HG03342 (cell line): ENCODE data around the gene BRINP3.

Source experiments
- ATAC-seq: cut with Tn5 transposase; IDR thresholded peaks from one replicate; pipeline ENCODE4 v1.9.1; 2021; ENCODE audit warnings: mild to moderate bottlenecking, moderate library complexity; ENCODE audit not compliant: unreplicated experiment

The BRINP3 gene

GRCh38 chr1:190193508-190194115 lies 284.1 kb downstream of the BRINP3 start:
- ATAC-seq = no peak

GRCh38 chr1:190192627-190193026 lies 285.0 kb downstream of the BRINP3 start:
- ATAC-seq = no peak

- ATAC-seq = no peak
Observed at GRCh38 chr1:190183588-190183987, 294.1 kb downstream of the BRINP3 start.

- no peak for ATAC-seq
Observed at GRCh38 chr1:190179817-190180216, 297.8 kb downstream of the BRINP3 start.

GRCh38 chr1:190178827-190179226 lies 298.8 kb downstream of the BRINP3 start:
- no peak for ATAC-seq

- ATAC-seq = no peak
Observed at GRCh38 chr1:190177555-190177954, 300.1 kb downstream of the BRINP3 start.

GRCh38 chr1:190176776-190177175 lies 300.9 kb downstream of the BRINP3 start:
- ATAC-seq = no peak

- ATAC-seq = no peak
Observed at GRCh38 chr1:190175320-190175719, 302.3 kb downstream of the BRINP3 start.

GRCh38 chr1:190172651-190173430 lies 304.8 kb downstream of the BRINP3 start:
- ATAC-seq = no peak

GRCh38 chr1:190170321-190170720 lies 307.3 kb downstream of the BRINP3 start:
- no peak for ATAC-seq

- no peak for ATAC-seq
Observed at GRCh38 chr1:190169311-190170067, 308.2 kb downstream of the BRINP3 start.

- ATAC-seq = no peak
Observed at GRCh38 chr1:190168893-190169280, 308.8 kb downstream of the BRINP3 start.

- no peak for ATAC-seq
Observed at GRCh38 chr1:190168116-190168892, 309.4 kb downstream of the BRINP3 start.

GRCh38 chr1:190159146-190159545 lies 318.5 kb downstream of the BRINP3 start:
- ATAC-seq = no peak

- no peak for ATAC-seq
Observed at GRCh38 chr1:190154744-190155143, 322.9 kb downstream of the BRINP3 start.

- no peak for ATAC-seq
Observed at GRCh38 chr1:190147616-190148015, 330.0 kb downstream of the BRINP3 start.

GRCh38 chr1:190144650-190145049 lies 333.0 kb downstream of the BRINP3 start:
- no peak for ATAC-seq

- no peak for ATAC-seq
Observed at GRCh38 chr1:190140644-190141043, 337.0 kb downstream of the BRINP3 start.

GRCh38 chr1:190138702-190139101 lies 339.0 kb downstream of the BRINP3 start:
- no peak for ATAC-seq

GRCh38 chr1:190138266-190138665 lies 339.4 kb downstream of the BRINP3 start:
- no peak for ATAC-seq

- no peak for ATAC-seq
Observed at GRCh38 chr1:190129366-190129765, 348.3 kb downstream of the BRINP3 start.
